Stimulated activated CD4-positive, alpha-beta T cell treated with anti-CD3 and anti-CD28 coated beads, Interleukin-1b, Interleukin-23, amount 100 ng/mL, for 1 hour (primary cell): ENCODE measurements around the gene SMAD3.
A peak's percentile ranks its signal among the peaks of the same experiment; 100 is the strongest.

ENCODE experiments used
- DNase-seq, 2 donors: peaks; one replicate each; pipeline ENCODE4 v3.0.0-alpha.2; 2020; ENCODE audit warnings: low read depth in 2 of 2

The SMAD3 gene

GRCh38 chr15:67125589-67126502, 60.4 kb downstream of the SMAD3 start:
- no peak for DNase-seq

DNA sequence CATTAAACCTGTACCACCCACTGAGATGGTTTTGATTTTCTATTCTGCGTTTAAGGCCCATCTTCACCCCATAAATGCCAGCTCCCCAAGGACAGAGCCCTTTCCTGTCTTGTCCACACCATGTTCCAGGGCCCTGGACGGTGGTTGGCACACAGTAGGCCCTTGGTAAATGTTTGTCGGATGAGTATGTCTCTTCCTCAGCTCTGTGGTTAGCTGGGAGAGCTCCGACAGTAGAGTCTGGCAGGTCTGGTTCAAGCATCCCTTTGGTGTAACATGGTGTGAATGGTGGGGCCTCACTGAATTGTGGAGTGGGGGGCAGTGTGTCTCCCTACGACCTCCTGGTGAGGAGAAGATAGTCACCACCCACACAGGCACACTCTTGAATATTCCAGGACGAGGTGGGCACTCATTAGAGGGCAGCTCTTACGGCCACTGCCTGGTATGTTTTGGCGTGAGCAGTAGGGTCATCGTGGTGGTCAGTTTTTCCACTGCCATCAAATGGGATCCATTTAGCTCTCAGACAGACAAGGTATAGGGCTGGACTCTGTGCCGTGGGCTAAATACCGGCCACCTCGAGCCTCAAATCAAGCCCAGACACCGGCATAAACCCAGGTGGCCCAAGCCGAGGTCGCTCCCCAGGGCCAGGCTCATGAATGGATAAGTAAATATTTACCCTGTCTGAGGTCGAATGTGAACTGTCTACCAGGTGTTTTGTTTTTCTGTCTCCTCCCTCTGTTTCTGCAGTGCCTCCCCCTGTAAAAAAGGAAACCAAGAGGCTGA, 61.3 kb downstream of the SMAD3 start:
- DNase-seq, result no peak

DNA sequence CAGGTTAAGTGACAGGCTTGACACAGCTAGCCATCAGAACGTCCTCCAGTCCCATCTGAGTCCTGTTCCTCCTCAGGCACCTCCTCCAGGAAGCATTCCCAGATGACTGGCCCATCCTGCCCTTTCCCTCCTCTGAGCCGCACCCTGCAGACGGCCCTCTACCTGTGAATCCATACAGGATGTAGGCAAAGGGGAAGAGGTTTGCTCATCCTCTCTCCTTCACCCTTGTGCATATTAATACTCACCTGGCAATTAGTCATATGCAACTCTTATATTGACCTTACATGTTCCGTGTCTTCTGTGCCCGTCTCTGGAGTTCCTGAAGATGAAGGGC, 61.9 kb downstream of the SMAD3 start:
- no peak for DNase-seq

DNA sequence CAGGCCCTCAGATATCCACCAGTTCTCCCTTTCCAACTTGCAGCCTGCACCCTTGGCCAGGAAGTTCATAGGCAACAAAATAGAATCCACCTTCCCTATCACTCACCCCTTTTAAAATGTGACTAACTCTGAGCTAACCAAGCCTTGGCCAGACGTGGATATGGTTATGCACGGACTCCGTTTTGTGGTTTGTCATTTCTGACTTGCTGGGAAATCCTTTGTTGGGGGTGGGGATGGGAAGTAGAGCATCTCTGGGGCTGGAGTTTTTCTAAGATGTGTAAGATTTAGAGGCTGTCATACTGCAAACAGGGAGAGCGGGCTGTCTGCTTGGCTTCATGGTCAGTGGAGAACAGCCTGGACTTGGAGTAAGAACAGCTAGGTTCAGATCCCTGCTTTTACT, 62.6 kb downstream of the SMAD3 start:
- DNase-seq, result no peak

DNA sequence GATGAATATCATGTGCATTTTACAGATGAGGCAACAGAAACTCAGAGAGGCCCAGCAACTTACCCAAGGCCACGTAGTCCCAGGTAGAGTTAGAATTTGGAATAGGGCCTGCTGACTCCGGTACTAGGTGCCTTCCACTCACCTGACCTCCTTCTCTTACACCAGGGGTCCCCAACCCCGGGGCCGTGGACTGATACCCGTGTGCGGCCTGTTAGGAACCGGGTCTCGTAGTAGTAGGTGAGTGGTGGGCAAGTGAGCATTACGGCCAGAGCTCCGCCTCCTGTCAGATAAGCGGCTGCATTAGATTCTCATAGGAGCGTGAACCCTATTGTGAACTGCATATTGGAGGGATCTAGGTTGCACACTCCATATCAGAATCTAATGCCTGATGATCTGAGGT, 64.8 kb downstream of the SMAD3 start:
- DNase-seq, result no peak

GRCh38 chr15:67130673-67131601, 65.5 kb downstream of the SMAD3 start:
- no peak for DNase-seq

GRCh38 chr15:67132276-67132675, 66.9 kb downstream of the SMAD3 start:
- DNase-seq, result no peak

GRCh38 chr15:67133026-67133425, 67.6 kb downstream of the SMAD3 start:
- no peak for DNase-seq

GRCh38 chr15:67133738-67134066, 68.3 kb downstream of the SMAD3 start:
- DNase-seq, result no peak

GRCh38 chr15:67134067-67134838, 68.9 kb downstream of the SMAD3 start:
- DNase-seq, result peak in 1 of 2 donors; percentile 39

DNA sequence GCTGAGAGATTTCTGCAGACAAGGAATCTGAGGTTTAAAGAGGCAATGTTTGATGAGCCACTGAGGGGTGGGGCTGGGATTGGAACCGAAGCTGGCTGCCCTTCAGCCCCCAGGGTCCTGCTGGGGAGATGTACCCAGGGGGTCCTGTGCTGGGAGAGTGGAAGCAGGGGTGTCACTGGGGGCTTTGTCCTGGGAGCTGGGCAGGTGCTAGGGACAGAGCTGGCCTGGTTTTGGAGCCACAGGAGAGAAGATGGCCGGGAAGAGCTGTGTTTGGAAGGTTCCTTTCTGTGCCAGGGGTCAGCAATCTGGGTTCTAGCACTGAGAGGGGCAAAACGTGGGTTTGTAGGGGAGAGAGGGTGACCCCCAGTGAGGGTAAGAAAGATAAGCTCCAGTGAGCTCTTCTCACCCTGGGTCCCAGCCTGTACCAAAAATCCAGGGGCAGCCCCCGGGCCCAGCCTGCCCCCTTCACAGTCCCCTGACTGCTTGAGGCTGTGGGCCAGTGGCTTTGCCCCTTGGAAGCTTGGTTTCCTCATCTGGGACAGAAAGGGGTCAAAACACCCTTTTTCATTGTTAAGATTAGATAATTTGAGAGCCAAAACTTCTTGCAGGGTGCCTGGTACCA, 69.6 kb downstream of the SMAD3 start:
- DNase-seq, result no peak

- DNase-seq, result no peak
Measured at GRCh38 chr15:67135494-67135893, 70.1 kb downstream of the SMAD3 start.

- no peak for DNase-seq
Measured at GRCh38 chr15:67136802-67137201, 71.4 kb downstream of the SMAD3 start.

GRCh38 chr15:67137319-67137718, 71.9 kb downstream of the SMAD3 start:
- no peak for DNase-seq

DNA sequence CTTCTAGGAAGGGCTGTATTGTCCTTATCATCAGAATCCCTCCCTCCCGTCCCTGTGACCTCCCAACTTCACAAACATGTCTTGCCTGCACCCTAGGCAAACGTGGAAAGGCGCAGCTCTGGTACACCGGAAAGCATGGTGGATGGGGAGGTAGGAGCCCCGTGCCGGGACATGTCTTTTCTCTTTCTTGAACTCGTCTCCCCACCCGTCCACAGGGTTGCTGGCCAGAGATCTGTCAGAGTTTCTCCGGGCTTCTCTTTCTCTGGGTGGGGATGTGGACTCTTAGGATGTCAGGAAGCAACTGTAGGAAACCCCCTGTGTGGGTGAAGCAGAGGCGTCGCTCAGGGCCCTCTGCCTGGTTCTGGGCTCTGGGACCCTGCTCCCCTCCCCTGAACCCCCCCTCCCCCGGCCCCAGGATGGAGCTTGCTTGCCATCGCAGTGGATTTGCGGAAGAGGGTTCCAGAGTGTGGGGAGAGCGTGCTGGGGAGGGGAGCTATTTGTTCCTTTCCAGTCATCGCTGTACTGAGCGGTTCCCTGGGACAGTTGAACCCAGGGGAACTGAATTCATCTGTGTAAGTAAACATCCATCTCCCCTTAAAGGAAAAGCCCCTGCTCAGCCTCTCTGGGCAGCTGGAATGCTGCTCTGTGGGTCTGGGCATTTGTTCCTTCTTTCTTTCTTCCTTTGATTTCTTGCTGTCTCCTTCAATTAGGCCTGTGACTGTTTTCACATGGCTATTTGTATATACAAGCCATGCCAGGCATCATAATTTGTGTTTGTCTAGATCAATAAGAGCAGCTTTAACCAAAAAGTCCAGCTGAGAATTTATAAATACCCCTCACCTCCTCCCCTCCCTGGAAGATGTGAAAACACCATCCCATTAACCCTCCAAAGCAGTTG, 72.8 kb downstream of the SMAD3 start:
- DNase-seq, result no peak

- DNase-seq, result no peak
Measured at GRCh38 chr15:67138891-67139855, 73.8 kb downstream of the SMAD3 start.

DNA sequence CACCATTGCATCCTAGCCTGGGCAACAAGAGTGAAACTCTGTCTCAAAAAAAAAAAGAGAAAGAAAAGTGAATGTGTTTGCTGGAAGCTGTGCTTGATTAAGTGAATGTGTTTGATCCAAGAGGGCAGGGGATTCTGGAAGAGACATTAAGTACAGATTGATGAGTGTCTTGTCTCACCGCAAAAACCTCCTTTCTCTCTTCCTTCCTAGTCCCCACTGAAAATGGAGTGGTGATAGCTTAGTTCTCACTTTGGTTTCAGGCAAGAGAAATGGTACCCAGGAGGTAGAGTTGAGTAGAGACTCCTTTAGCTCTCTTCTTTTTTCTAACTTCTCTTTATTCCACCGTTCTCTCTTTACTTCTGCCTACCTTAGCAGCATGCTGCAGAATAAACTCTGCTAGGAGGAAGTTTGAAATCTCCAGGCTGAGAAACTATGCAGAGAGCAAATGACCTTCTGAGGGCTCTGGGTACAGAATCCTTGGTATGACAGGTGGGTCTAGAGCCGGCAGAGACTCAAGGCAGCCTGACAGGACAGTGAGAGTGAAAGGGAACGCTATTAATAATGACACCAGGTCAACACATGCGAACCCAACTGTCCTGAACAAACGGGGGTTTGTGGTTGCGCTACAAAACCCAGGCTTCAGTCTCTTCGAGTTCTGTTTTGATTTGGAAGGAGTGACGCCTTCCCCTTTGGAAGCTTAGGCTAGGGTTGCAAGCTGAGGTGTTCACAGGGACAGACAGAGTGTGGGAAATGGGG, 74.9 kb downstream of the SMAD3 start:
- DNase-seq, result no peak
